Psoas muscle (tissue), 8 donors: ENCODE data around the gene ACE. TPM values are rescaled to one million over a fixed set of nuclear protein-coding genes. Genes with fewer than 3 reads are reported as not detected.
A peak's percentile ranks its signal among the peaks of the same experiment; 100 is the strongest.

Experiments
- ATAC-seq, 4 donors: fragments of 200-7000 bp; cut with Tn5 transposase; one replicate each; pipeline ENCODE4 v1.9.1; 2020; ENCODE audit warnings: moderate library complexity in 3 of 4, mild to moderate bottlenecking in 2 of 4
- DNase-seq, 2 donors: peaks; one replicate each; pipeline ENCODE4 v3.0.0-alpha.2; 2020
- H3K27ac ChIP-seq: fragments of 200-600 bp; one replicate; pipeline ENCODE4 v1.8.0; 2022
- H3K27me3 ChIP-seq, 3 donors: fragments of 200-600 bp in 1 of 3; one replicate each; pipeline versions ENCODE4 v1.6.1 to v1.8.0; 2013 to 2022; ENCODE audit warnings: low read length in 2 of 3, mild to moderate bottlenecking in 2 of 3, moderate library complexity in 1 of 3; ENCODE audit not compliant: insufficient read depth in 3 of 3
- H3K36me3 ChIP-seq, 2 donors: fragments of 200-600 bp in 1 of 2; one replicate each; pipeline versions ENCODE4 v1.6.1 to v1.8.0; 2013 to 2022; ENCODE audit warnings: low read depth in 1 of 2, mild to moderate bottlenecking in 1 of 2, moderate library complexity in 1 of 2; ENCODE audit not compliant: insufficient read depth in 1 of 2
- H3K4me1 ChIP-seq: fragments of 200-600 bp; one replicate; pipeline ENCODE4 v1.8.0; 2022
- H3K4me3 ChIP-seq: fragments of 200-600 bp; one replicate; pipeline ENCODE4 v1.8.0; 2022; ENCODE audit warnings: mild to moderate bottlenecking
- H3K9me3 ChIP-seq: fragments of 200-600 bp; one replicate; pipeline ENCODE4 v1.8.0; 2022
- CTCF ChIP-seq: fragments of 200-600 bp; IDR thresholded peaks from one replicate; pipeline ENCODE4 v1.8.0; 2022; ENCODE audit warnings: antibody characterized with exemption
- WGBS, 3 donors: extraction: QIAGEN DNeasy Blood & Tissue Kit; methylation state at CpG; one replicate each; pipeline versions ENCODE4 v1.1.6 to v1.1.7; 2013; 5-methylcytosine and 5-hydroxymethylcytosine counted together
- intact Hi-C, 2 donors: fragments of 100-400 bp; cut with DNase I; formaldehyde crosslinking; loops; one replicate each; pipeline versions ENCODE4 v1.11.0 to v1.14.2; 2022
- polyA plus RNA-seq, 3 donors: library from polyadenylated mRNA; stranded (reverse); fragments of 200-250 nt; gene quantifications; one replicate each; pipeline ENCODE4 v1.2.3, GENCODE V29; 2013
- total RNA-seq, 4 donors: library from RNA; stranded (reverse); fragmentation: NEBNext Ultra II Directional in 2 of 4; extraction: Animal tissue kit (Norgen Biotek cat#: 25700) in 2 of 4; gene quantifications; one replicate each; pipeline versions ENCODE4 v1.2.1 to v1.2.4, GENCODE V29; 2021 to 2023
- donor health status: healthy with polysubstance abuse.
- donor health status: DM: no; HTN: no; CAD: no; lungs with moderate emphysema.
- donor health status: Bipolar disorder and iron deficiency.
- donor health status: healthy.
- donor health status: DM: yes; HTN: yes; CAD: no.
- donor health status: DM: no; HTN: no; CAD: no.
- donor health status: DM: no; HTN: no; CAD: no.
- donor health status: DM: yes; HTN: yes; CAD: no.

Gene ACE
- total and polyA plus RNA-seq, 7 donors: 0.82 to 12.5 (median 2.0) TPM

GRCh38 chr17:63474586-63475460, 2.0 kb upstream of the ACE start:
- peak overlapping the region; percentile 21 for H3K27ac ChIP-seq
- intact Hi-C loops: loop anchor here in 1 of 2 donors (5.0 kb wide), 1 partner anchor 48 kb away; no protein-coding TSS in a partner anchor
- no peak for DNase-seq
- peaks cover 0 to 41% (median 13%) of the 10 kb centered on the region in 3 donors for H3K27me3 ChIP-seq
- H3K9me3 ChIP-seq: no peaks in the 10 kb centered on the region
- no peaks in the 10 kb centered on the region for H3K36me3 ChIP-seq
- no peak for ATAC-seq
- peaks cover 11% of the 10 kb centered on the region for H3K4me1 ChIP-seq
- TF ChIP-seq CTCF: no peak
- no peak overlapping the region for H3K4me3 ChIP-seq
- WGBS, 3 donors: 63 to 73% (median 66%) methylated on average over 10 of the region's 10 CpGs

GRCh38 chr17:63475491-63476412, 1.1 kb upstream of the ACE start:
- H3K27ac ChIP-seq: peak overlapping the region; percentile 21
- intact Hi-C loops: loop anchor here in 1 of 2 donors (5.0 kb wide), 1 partner anchor 48 kb away; no protein-coding TSS in a partner anchor
- peaks cover 11% of the 10 kb centered on the region for H3K4me1 ChIP-seq
- peaks cover 0 to 45% (median 13%) of the 10 kb centered on the region in 3 donors for H3K27me3 ChIP-seq
- ATAC-seq (no peak), DNase-seq (no peak)
- 56 to 58% (median 58%) methylated on average over 26 to 28 of the region's 28 CpGs for WGBS, 3 donors
- H3K9me3 ChIP-seq: no peaks in the 10 kb centered on the region
- no peak for TF ChIP-seq CTCF
- no peaks in the 10 kb centered on the region for H3K36me3 ChIP-seq
- H3K4me3 ChIP-seq: no peak overlapping the region

GRCh38 chr17:63476459-63476853, 405 bp upstream of the ACE start:
- WGBS, 3 donors: 2 to 8% (median 2%) methylated on average over 5 to 36 of the region's 36 CpGs

More at GRCh38 chr17:63476459-63476853, 405 bp upstream of the ACE start:
- ATAC-seq (peak in 1 of 4 donors; percentile 14), DNase-seq (no peak)
- H3K27me3 ChIP-seq: peaks cover 0 to 44% (median 13%) of the 10 kb centered on the region in 3 donors
- no peak overlapping the region for H3K27ac ChIP-seq
- intact Hi-C loops: loop anchor here in 1 of 2 donors (5.0 kb wide), 1 partner anchor 49 kb away; no protein-coding TSS in a partner anchor
- no peaks in the 10 kb centered on the region for H3K36me3 ChIP-seq
- no peaks in the 10 kb centered on the region for H3K9me3 ChIP-seq
- peaks cover 11% of the 10 kb centered on the region for H3K4me1 ChIP-seq
- H3K4me3 ChIP-seq: peak overlapping the region; percentile 63
- no peak for TF ChIP-seq CTCF
